GM23338 (cell line): ENCODE measurements around the gene HERC5. TPM values are rescaled to one million over a fixed set of nuclear protein-coding genes. Genes with fewer than 3 reads are reported as not detected.

Experiments
- ATAC-seq: fragments of 200-7000 bp; cut with Tn5 transposase; 3 replicates; pipeline ENCODE4 v1.9.1; 2020
- DNase-seq: peaks from one replicate; pipeline ENCODE4 v3.0.0-alpha.2; 2015; ENCODE audit warnings: low spot score
- H2AFZ ChIP-seq: fragments of 200-600 bp; sonication (generic); 2 replicates; pipeline ENCODE4 v1.8.0; 2016; ENCODE audit warnings: antibody characterized with exemption, mild to moderate bottlenecking, moderate library complexity
- H3F3A ChIP-seq: fragments of 200-600 bp; sonication (generic); replicated peaks from 2 replicates; pipeline ENCODE4 v1.8.0; 2017; ENCODE audit warnings: antibody characterized with exemption, mixed run types, low read depth
- H3K27ac ChIP-seq: fragments of 200-600 bp; sonication (generic); 2 replicates; pipeline ENCODE4 v1.6.1; 2016; ENCODE audit warnings: low read depth
- H3K27me3 ChIP-seq: fragments of 200-600 bp; sonication (generic); 2 replicates; pipeline ENCODE4 v1.8.0; 2016; ENCODE audit warnings: mild to moderate bottlenecking, mixed run types, moderate library complexity; ENCODE audit not compliant: insufficient read depth
- H3K36me3 ChIP-seq: fragments of 200-600 bp; sonication (generic); 2 replicates; pipeline ENCODE4 v1.8.0; 2016; ENCODE audit warnings: mild to moderate bottlenecking; ENCODE audit not compliant: insufficient read depth
- H3K4me1 ChIP-seq: fragments of 200-600 bp; sonication (generic); 2 replicates; pipeline ENCODE4 v1.8.0; 2016; ENCODE audit warnings: mild to moderate bottlenecking, moderate library complexity; ENCODE audit not compliant: insufficient read depth
- H3K4me2 ChIP-seq: fragments of 200-600 bp; sonication (generic); 2 replicates; pipeline ENCODE4 v1.7.1; 2017; ENCODE audit warnings: mixed run types
- H3K4me3 ChIP-seq: fragments of 200-600 bp; sonication (generic); 2 replicates; pipeline ENCODE4 v1.6.1; 2016; ENCODE audit warnings: mixed run types
- H3K79me2 ChIP-seq: fragments of 200-600 bp; sonication (generic); replicated peaks from 2 replicates; pipeline ENCODE4 v1.8.0; 2017; ENCODE audit warnings: mild to moderate bottlenecking; ENCODE audit not compliant: insufficient read depth
- H3K9me2 ChIP-seq: fragments of 200-600 bp; sonication (generic); 2 replicates; pipeline ENCODE4 v1.8.0; 2017; ENCODE audit not compliant: insufficient read depth
- H4K20me1 ChIP-seq: fragments of 200-600 bp; sonication (generic); replicated peaks from 2 replicates; pipeline ENCODE4 v1.8.0; 2017; ENCODE audit warnings: mild to moderate bottlenecking; ENCODE audit not compliant: insufficient read depth
- H3K27ac Mint-ChIP-seq: 2 replicates; pipeline ENCODE4 v1.8.0; 2020; ENCODE audit warnings: inconsistent platforms, mild to moderate bottlenecking, moderate library complexity, mixed read lengths
- H3K27me3 Mint-ChIP-seq: 3 replicates; pipeline ENCODE4 v1.8.0; 2022; ENCODE audit warnings: low read depth, mild to moderate bottlenecking, moderate library complexity, mixed read lengths, inconsistent platforms; ENCODE audit not compliant: insufficient read depth, poor library complexity
- H3K36me3 Mint-ChIP-seq: 3 replicates; pipeline ENCODE4 v1.8.0; 2021; ENCODE audit warnings: low read depth, mild to moderate bottlenecking, inconsistent platforms, moderate library complexity, mixed read lengths
- H3K4me1 Mint-ChIP-seq: 3 replicates; pipeline ENCODE4 v1.8.0; 2020; ENCODE audit warnings: mild to moderate bottlenecking, inconsistent platforms, mixed read lengths
- H3K4me3 Mint-ChIP-seq: 3 replicates; pipeline ENCODE4 v1.8.0; 2021; ENCODE audit warnings: moderate library complexity, mild to moderate bottlenecking, inconsistent platforms, mixed read lengths
- H3K9me3 Mint-ChIP-seq: 3 replicates; pipeline ENCODE4 v1.8.0; 2020; ENCODE audit warnings: moderate library complexity, mild to moderate bottlenecking, inconsistent platforms, mixed read lengths
- CREB1 ChIP-seq: fragments of 250-450 bp; sonication (Bioruptor Pico); IDR thresholded peaks from 2 replicates; pipeline ENCODE4 v1.5.0; 2020; ENCODE audit warnings: low read depth, mild to moderate bottlenecking, moderate library complexity
- EZH2 ChIP-seq: fragments of 200-600 bp; sonication (generic); IDR thresholded peaks from one replicate; pipeline ENCODE4 v1.8.0; 2017; ENCODE audit warnings: antibody characterized with exemption, mild to moderate bottlenecking, low read depth; ENCODE audit not compliant: unreplicated experiment
- EZH2phosphoT487 ChIP-seq: fragments of 200-600 bp; sonication (generic); IDR thresholded peaks from one replicate; pipeline ENCODE4 v1.8.1; 2018; ENCODE audit warnings: antibody characterized with exemption; ENCODE audit not compliant: unreplicated experiment
- ZNF331 ChIP-seq: fragments of 250-450 bp; sonication (Bioruptor Pico); IDR thresholded peaks from 2 replicates; pipeline ENCODE4 v1.5.0; 2020; ENCODE audit warnings: low read depth, mild to moderate bottlenecking, moderate library complexity
- polyA plus RNA-seq: library from polyadenylated mRNA; unstranded; fragments of >200 nt; fragmentation: Nextera tagmentation; extraction: Ambion mirVana; gene quantifications from 2 replicates; pipeline ENCODE4 v1.2.1, GENCODE V29; 2016
- total RNA-seq: library from RNA; depleted of rRNA; stranded (reverse); fragments of >200 nt; shearing (Covaris generic); gene quantifications from 2 replicates; pipeline ENCODE4 v1.2.3, GENCODE V29; 2014
- TF ChIP-seq, protein P1 (sequence below): fragments of 250-450 bp; sonication (Bioruptor Pico); IDR thresholded peaks from 2 replicates; pipeline ENCODE4 v1.5.0; 2020; ENCODE audit warnings: mild to moderate bottlenecking, moderate library complexity
- TF ChIP-seq, protein P2 (sequence below), 2 experiments: fragments of 200-600 bp in 1 of 2; sonication (generic) in 1 of 2; conservative IDR thresholded peaks; 2 replicates each; pipeline versions ENCODE4 v1.5.1 to v1.6.1; 2016 to 2017; ENCODE audit warnings: antibody characterized with exemption in 2 of 2, low read depth in 2 of 2, mild to moderate bottlenecking in 2 of 2, moderate library complexity in 1 of 2

The HERC5 gene
- total and polyA plus RNA-seq, 2 experiments from 2014 or later = 22.8 to 25.1 TPM

GRCh38 chr4:88503344-88503743 lies 46.4 kb downstream of the HERC5 start:
- Histone ChIP-seq H3K27me3 (no peaks in the 10 kb centered on the region), H3K27ac (no peak overlapping the region), H3K4me1 (no peaks in the 10 kb centered on the region), H3K79me2 (no peaks in the 10 kb centered on the region), H3K4me3 (no peak overlapping the region), H3K4me2 (no peak overlapping the region), H3K9me2 (no peaks in the 10 kb centered on the region), H4K20me1 (no peaks in the 10 kb centered on the region), H2AFZ (no peak overlapping the region), H3K36me3 (no peaks in the 10 kb centered on the region), H3F3A (no peaks in the 10 kb centered on the region)
- ATAC-seq (no peak), DNase-seq (no peak)
- TF ChIP-seq EZH2phosphoT487 (no peak), ZNF331 (CRISPR knock-in tag) (no peak), EZH2 (no peak), CREB1 (CRISPR knock-in tag) (no peak)
- TF ChIP-seq, protein P1, sequence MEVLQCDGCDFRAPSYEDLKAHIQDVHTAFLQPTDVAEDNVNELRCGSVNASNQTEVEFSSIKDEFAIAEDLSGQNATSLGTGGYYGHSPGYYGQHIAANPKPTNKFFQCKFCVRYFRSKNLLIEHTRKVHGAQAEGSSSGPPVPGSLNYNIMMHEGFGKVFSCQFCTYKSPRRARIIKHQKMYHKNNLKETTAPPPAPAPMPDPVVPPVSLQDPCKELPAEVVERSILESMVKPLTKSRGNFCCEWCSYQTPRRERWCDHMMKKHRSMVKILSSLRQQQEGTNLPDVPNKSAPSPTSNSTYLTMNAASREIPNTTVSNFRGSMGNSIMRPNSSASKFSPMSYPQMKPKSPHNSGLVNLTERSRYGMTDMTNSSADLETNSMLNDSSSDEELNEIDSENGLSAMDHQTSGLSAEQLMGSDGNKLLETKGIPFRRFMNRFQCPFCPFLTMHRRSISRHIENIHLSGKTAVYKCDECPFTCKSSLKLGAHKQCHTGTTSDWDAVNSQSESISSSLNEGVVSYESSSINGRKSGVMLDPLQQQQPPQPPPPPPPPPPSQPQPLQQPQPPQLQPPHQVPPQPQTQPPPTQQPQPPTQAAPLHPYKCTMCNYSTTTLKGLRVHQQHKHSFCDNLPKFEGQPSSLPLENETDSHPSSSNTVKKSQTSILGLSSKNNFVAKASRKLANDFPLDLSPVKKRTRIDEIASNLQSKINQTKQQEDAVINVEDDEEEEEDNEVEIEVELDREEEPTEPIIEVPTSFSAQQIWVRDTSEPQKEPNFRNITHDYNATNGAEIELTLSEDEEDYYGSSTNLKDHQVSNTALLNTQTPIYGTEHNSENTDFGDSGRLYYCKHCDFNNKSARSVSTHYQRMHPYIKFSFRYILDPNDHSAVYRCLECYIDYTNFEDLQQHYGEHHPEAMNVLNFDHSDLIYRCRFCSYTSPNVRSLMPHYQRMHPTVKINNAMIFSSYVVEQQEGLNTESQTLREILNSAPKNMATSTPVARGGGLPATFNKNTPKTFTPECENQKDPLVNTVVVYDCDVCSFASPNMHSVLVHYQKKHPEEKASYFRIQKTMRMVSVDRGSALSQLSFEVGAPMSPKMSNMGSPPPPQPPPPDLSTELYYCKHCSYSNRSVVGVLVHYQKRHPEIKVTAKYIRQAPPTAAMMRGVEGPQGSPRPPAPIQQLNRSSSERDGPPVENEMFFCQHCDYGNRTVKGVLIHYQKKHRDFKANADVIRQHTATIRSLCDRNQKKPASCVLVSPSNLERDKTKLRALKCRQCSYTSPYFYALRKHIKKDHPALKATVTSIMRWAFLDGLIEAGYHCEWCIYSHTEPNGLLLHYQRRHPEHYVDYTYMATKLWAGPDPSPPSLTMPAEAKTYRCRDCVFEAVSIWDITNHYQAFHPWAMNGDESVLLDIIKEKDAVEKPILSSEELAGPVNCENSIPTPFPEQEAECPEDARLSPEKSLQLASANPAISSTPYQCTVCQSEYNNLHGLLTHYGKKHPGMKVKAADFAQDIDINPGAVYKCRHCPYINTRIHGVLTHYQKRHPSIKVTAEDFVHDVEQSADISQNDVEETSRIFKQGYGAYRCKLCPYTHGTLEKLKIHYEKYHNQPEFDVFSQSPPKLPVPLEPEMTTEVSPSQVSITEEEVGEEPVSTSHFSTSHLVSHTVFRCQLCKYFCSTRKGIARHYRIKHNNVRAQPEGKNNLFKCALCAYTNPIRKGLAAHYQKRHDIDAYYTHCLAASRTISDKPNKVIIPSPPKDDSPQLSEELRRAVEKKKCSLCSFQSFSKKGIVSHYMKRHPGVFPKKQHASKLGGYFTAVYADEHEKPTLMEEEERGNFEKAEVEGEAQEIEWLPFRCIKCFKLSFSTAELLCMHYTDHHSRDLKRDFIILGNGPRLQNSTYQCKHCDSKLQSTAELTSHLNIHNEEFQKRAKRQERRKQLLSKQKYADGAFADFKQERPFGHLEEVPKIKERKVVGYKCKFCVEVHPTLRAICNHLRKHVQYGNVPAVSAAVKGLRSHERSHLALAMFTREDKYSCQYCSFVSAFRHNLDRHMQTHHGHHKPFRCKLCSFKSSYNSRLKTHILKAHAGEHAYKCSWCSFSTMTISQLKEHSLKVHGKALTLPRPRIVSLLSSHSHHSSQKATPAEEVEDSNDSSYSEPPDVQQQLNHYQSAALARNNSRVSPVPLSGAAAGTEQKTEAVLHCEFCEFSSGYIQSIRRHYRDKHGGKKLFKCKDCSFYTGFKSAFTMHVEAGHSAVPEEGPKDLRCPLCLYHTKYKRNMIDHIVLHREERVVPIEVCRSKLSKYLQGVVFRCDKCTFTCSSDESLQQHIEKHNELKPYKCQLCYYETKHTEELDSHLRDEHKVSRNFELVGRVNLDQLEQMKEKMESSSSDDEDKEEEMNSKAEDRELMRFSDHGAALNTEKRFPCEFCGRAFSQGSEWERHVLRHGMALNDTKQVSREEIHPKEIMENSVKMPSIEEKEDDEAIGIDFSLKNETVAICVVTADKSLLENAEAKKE (CRISPR knock-in tag) = no peak
- TF ChIP-seq, protein P2, sequence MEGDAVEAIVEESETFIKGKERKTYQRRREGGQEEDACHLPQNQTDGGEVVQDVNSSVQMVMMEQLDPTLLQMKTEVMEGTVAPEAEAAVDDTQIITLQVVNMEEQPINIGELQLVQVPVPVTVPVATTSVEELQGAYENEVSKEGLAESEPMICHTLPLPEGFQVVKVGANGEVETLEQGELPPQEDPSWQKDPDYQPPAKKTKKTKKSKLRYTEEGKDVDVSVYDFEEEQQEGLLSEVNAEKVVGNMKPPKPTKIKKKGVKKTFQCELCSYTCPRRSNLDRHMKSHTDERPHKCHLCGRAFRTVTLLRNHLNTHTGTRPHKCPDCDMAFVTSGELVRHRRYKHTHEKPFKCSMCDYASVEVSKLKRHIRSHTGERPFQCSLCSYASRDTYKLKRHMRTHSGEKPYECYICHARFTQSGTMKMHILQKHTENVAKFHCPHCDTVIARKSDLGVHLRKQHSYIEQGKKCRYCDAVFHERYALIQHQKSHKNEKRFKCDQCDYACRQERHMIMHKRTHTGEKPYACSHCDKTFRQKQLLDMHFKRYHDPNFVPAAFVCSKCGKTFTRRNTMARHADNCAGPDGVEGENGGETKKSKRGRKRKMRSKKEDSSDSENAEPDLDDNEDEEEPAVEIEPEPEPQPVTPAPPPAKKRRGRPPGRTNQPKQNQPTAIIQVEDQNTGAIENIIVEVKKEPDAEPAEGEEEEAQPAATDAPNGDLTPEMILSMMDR (conservative IDR thresholded peaks at IDR 0.05; ENCODE audit: low read depth in 2 of 2) = no peak
- Mint-ChIP-seq H3K4me3 (no peak overlapping the region), H3K4me1 (no peaks in the 10 kb centered on the region), H3K27ac (no peak overlapping the region), H3K9me3 (no peaks in the 10 kb centered on the region), H3K27me3 (no peaks in the 10 kb centered on the region), H3K36me3 (no peaks in the 10 kb centered on the region)
